ENCODE results near the gene BICC1. TPM values are rescaled to one million over a fixed set of nuclear protein-coding genes. Genes with fewer than 3 reads are reported as not detected.
A peak's percentile ranks its signal among the peaks of the same experiment; 100 is the strongest.
"Not testable (repeated sequence)": the region's sequence is repeated elsewhere in the genome, so short reads cannot be mapped to it uniquely, and the experiment has no call there.

BICC1 gene
- total RNA-seq, 2 donors from 2014 or later = 35.3 to 42.0 TPM

DNA sequence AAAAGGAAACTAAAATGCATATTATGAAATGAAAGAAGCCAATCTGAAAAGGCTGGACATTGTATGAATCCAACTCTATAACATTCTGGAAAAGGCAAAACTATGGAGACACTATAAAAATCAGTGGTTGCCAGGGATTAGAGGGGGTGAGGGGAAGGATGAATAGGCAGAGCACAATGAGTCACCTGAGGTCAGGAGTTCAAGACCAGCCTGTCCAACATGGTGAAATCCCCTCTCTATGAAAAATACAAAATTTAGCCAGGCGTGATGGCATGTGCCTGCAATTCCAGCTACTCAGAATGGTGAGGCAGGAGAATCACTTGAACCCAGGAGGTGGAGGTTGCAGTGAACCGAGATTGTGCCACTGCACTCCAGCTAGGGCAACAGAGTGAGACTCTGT lies 338.9 kb downstream of the BICC1 start:
- ATAC-seq (no peak), DNase-seq (no peak)
- Histone ChIP-seq H3K27ac (no peak overlapping the region), H3K27me3 (no peaks in the 10 kb centered on the region), H3K4me3 (no peak overlapping the region), H3K36me3 (replicated peaks in 1 of 2; ENCODE audit: insufficient read depth in 1 of 2, low read depth in 2 of 2) (no peaks in the 10 kb centered on the region), H3K4me1 (peaks cover 7% of the 10 kb centered on the region), H3K9me3 (no peaks in the 10 kb centered on the region)
- 78 to 80% methylated on average over 2 of the region's 2 CpGs for WGBS, 2 donors
- no peak for TF ChIP-seq POLR2A (IDR thresholded peaks at IDR 0.05)
- intact Hi-C loops (cut with DNase I) = no loop called here

GRCh38 chr10:58853668-58854067 lies 341.0 kb downstream of the BICC1 start:
- ATAC-seq (no peak), DNase-seq (no peak)
- 79 to 87% methylated on average over 2 of the region's 2 CpGs for WGBS, 2 donors
- Histone ChIP-seq H3K36me3 (replicated peaks in 1 of 2; ENCODE audit: insufficient read depth in 1 of 2, low read depth in 2 of 2) (no peaks in the 10 kb centered on the region), H3K27ac (no peak overlapping the region), H3K4me1 (peaks cover 13% of the 10 kb centered on the region), H3K4me3 (no peak overlapping the region), H3K9me3 (no peaks in the 10 kb centered on the region), H3K27me3 (no peaks in the 10 kb centered on the region)
- TF ChIP-seq, protein P1, sequence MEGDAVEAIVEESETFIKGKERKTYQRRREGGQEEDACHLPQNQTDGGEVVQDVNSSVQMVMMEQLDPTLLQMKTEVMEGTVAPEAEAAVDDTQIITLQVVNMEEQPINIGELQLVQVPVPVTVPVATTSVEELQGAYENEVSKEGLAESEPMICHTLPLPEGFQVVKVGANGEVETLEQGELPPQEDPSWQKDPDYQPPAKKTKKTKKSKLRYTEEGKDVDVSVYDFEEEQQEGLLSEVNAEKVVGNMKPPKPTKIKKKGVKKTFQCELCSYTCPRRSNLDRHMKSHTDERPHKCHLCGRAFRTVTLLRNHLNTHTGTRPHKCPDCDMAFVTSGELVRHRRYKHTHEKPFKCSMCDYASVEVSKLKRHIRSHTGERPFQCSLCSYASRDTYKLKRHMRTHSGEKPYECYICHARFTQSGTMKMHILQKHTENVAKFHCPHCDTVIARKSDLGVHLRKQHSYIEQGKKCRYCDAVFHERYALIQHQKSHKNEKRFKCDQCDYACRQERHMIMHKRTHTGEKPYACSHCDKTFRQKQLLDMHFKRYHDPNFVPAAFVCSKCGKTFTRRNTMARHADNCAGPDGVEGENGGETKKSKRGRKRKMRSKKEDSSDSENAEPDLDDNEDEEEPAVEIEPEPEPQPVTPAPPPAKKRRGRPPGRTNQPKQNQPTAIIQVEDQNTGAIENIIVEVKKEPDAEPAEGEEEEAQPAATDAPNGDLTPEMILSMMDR (IDR thresholded peaks at IDR 0.05) = no peak
- no peak for TF ChIP-seq POLR2A (IDR thresholded peaks at IDR 0.05)
- intact Hi-C loops (cut with DNase I) = no loop called here

- H3K9me3 ChIP-seq = no peaks in the 10 kb centered on the region
- no peak overlapping the region for H3K27ac ChIP-seq
- DNase-seq = no peak
- no peaks in the 10 kb centered on the region for H3K36me3 ChIP-seq (replicated peaks in 1 of 2; ENCODE audit: insufficient read depth in 1 of 2, low read depth in 2 of 2)
- TF ChIP-seq, protein P1 (IDR thresholded peaks at IDR 0.05) = no peak
- no peak for TF ChIP-seq POLR2A (IDR thresholded peaks at IDR 0.05)
- intact Hi-C loops (cut with DNase I) = no loop called here
- no peak overlapping the region for H3K4me3 ChIP-seq
- ATAC-seq = no peak
- H3K4me1 ChIP-seq = peaks cover 13% of the 10 kb centered on the region
- 52 to 63% methylated on average over 2 of the region's 2 CpGs for WGBS, 2 donors
- H3K27me3 ChIP-seq = no peaks in the 10 kb centered on the region
Observed at GRCh38 chr10:58854811-58855210, 342.1 kb downstream of the BICC1 start.

GRCh38 chr10:58856508-58857240 lies 344.0 kb downstream of the BICC1 start:
- Histone ChIP-seq H3K4me1 (peaks cover 13% of the 10 kb centered on the region), H3K27me3 (no peaks in the 10 kb centered on the region), H3K9me3 (no peaks in the 10 kb centered on the region), H3K4me3 (no peak overlapping the region), H3K36me3 (replicated peaks in 1 of 2; ENCODE audit: insufficient read depth in 1 of 2, low read depth in 2 of 2) (no peaks in the 10 kb centered on the region), H3K27ac (peak overlapping the region; percentile 12 to 84 (median 74))
- DNase-seq (peak; percentile 42 to 74 (median 60)), ATAC-seq (peak; percentile 96)
- intact Hi-C loops (cut with DNase I) = no loop called here
- TF ChIP-seq, protein P1 (IDR thresholded peaks at IDR 0.05) = no peak
- peak in 2 of 3 donors; percentile 14 to 37 for TF ChIP-seq POLR2A (IDR thresholded peaks at IDR 0.05)
- WGBS, 2 donors = 43 to 51% methylated on average over 9 of the region's 9 CpGs

DNA sequence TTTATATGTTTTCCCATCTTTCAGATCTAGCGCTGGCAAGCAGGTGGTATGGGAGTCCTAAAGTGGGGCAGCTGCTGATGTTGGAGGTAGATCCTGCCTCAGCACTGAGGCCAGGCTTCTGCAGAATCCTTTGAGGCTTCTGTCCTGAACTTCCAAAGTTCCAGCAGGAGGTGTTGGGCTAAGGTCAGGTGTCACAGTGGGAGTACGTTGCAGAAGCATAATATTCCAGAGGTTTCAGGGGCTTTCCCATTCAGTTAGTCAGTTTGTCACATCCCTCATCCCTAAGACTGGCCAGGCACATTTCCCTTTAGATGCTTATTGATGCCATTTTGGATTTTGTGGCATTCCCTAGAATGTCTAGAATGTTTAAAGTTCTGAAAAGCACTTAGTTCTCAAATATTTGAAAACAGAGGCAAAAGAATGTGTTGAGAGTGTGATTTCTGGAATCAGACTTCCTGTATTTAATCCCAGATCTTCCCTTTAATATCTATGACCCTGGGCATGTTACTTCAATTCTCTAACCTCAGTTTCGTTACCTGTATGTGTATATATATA lies 344.7 kb downstream of the BICC1 start:
- H3K27ac ChIP-seq = peak overlapping the region; percentile 12 to 84 (median 74)
- no peaks in the 10 kb centered on the region for H3K9me3 ChIP-seq
- no peak overlapping the region for H3K4me3 ChIP-seq
- no peak for TF ChIP-seq POLR2A (IDR thresholded peaks at IDR 0.05)
- TF ChIP-seq, protein P1 (IDR thresholded peaks at IDR 0.05) = no peak
- WGBS, 2 donors = 65 to 74% methylated on average over 3 of the region's 3 CpGs
- no peak for ATAC-seq
- no peak for DNase-seq
- intact Hi-C loops (cut with DNase I) = no loop called here
- peaks cover 13% of the 10 kb centered on the region for H3K4me1 ChIP-seq
- no peaks in the 10 kb centered on the region for H3K36me3 ChIP-seq (replicated peaks in 1 of 2; ENCODE audit: insufficient read depth in 1 of 2, low read depth in 2 of 2)
- H3K27me3 ChIP-seq = no peaks in the 10 kb centered on the region

DNA sequence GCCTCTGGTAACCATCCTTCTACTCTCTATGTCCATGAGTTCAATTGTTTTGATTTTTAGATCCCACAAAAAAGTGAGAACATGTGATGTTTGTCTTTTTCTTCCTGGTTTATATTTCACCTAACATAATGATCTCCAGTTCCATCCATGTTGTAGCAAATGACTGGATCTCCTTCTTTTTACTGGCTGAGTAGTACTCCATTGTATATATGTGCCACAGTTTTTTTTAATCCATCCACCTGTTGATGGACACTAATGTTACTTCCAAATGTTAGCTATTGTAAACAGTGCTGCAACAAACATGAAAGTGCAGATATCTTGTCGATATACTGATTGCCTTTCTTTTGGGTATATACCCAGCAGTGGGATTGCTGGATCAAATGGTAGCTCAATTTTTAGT lies 345.5 kb downstream of the BICC1 start:
- H3K27ac ChIP-seq; H3K4me3 ChIP-seq; ATAC-seq; H3K36me3 ChIP-seq (replicated peaks in 1 of 2; ENCODE audit: insufficient read depth in 1 of 2, low read depth in 2 of 2); H3K9me3 ChIP-seq; intact Hi-C loops (cut with DNase I); DNase-seq; H3K27me3 ChIP-seq: not testable (repeated sequence)
- H3K4me1 ChIP-seq = peaks cover 13% of the 10 kb centered on the region
- WGBS, 2 donors = 90 to 100% methylated on average over 1 of the region's 1 CpG
